Subcutaneous abdominal adipose tissue (tissue), 5 donors: ENCODE data around the gene EEIG1.

Experiments used
- H3K27ac ChIP-seq: one replicate; pipeline ENCODE4 v1.7.0; 2013; ENCODE audit warnings: low read depth, mild to moderate bottlenecking, inconsistent platforms, low read length, moderate library complexity
- H3K27me3 ChIP-seq, 5 donors: one replicate each; pipeline ENCODE4 v1.7.0; 2013; ENCODE audit warnings: low read length in 5 of 5, inconsistent platforms in 1 of 5; ENCODE audit not compliant: control insufficient read depth in 5 of 5, insufficient read depth in 4 of 5
- H3K36me3 ChIP-seq, 5 donors: one replicate each; pipeline ENCODE4 v1.7.0; 2013; ENCODE audit warnings: low read length in 5 of 5; ENCODE audit not compliant: control insufficient read depth in 5 of 5, insufficient read depth in 5 of 5
- H3K4me1 ChIP-seq, 5 donors: one replicate each; pipeline ENCODE4 v1.7.0; 2013; ENCODE audit warnings: low read length in 5 of 5, mild to moderate bottlenecking in 3 of 5, moderate library complexity in 1 of 5; ENCODE audit not compliant: control insufficient read depth in 5 of 5, insufficient read depth in 5 of 5
- H3K4me3 ChIP-seq, 5 donors: one replicate each; pipeline ENCODE4 v1.7.0; 2013; ENCODE audit warnings: low read length in 5 of 5, low read depth in 1 of 5
- H3K9ac ChIP-seq, 5 donors: one replicate each; pipeline ENCODE4 v1.7.0; 2013; ENCODE audit warnings: low read length in 5 of 5, mild to moderate bottlenecking in 4 of 5, moderate library complexity in 3 of 5
- H3K9me3 ChIP-seq, 5 donors: one replicate each; pipeline ENCODE4 v1.7.0; 2013; ENCODE audit warnings: low read length in 5 of 5; ENCODE audit not compliant: control insufficient read depth in 5 of 5
- donor health status: healthy.
- donor health status: healthy.
- donor health status: healthy.
- donor health status: healthy.
- donor health status: healthy.

EEIG1 gene

GRCh38 chr9:127934986-127935385 is 45.8 kb downstream of the EEIG1 start:
- no peak overlapping the region for H3K27ac ChIP-seq
- H3K36me3 ChIP-seq: peaks cover 0 to 16% (median 4%) of the 10 kb centered on the region in 5 donors
- H3K4me3 ChIP-seq: no peak overlapping the region
- no peak overlapping the region for H3K9ac ChIP-seq
- H3K9me3 ChIP-seq: no peaks in the 10 kb centered on the region
- peaks cover 7 to 49% (median 41%) of the 10 kb centered on the region in 5 donors for H3K4me1 ChIP-seq
- H3K27me3 ChIP-seq: peaks cover 0 to 11% (median 4%) of the 10 kb centered on the region in 5 donors

- H3K4me1 ChIP-seq: peaks cover 7 to 49% (median 41%) of the 10 kb centered on the region in 5 donors
Measured at GRCh38 chr9:127934248-127934647, 46.5 kb downstream of the EEIG1 start.

GRCh38 chr9:127931092-127931881 is 49.5 kb downstream of the EEIG1 start:
- Histone ChIP-seq H3K4me3 (peak overlapping the region in 3 of 5 donors; percentile 6 to 55 (median 22)), H3K9ac (no peak overlapping the region), H3K27me3 (peaks cover 18 to 43% (median 33%) of the 10 kb centered on the region in 5 donors), H3K4me1 (peaks cover 1 to 39% (median 33%) of the 10 kb centered on the region in 5 donors), H3K9me3 (no peaks in the 10 kb centered on the region), H3K27ac (no peak overlapping the region), H3K36me3 (peaks cover 0 to 15% (median 4%) of the 10 kb centered on the region in 5 donors)

More at GRCh38 chr9:127934248-127934647, 46.5 kb downstream of the EEIG1 start:
- H3K27me3 ChIP-seq: peaks cover 0 to 18% (median 10%) of the 10 kb centered on the region in 5 donors
- no peaks in the 10 kb centered on the region for H3K9me3 ChIP-seq
- H3K36me3 ChIP-seq: peaks cover 0 to 16% (median 4%) of the 10 kb centered on the region in 5 donors
- H3K9ac ChIP-seq: no peak overlapping the region
- H3K27ac ChIP-seq: no peak overlapping the region
- H3K4me3 ChIP-seq: no peak overlapping the region
